ENCODE results near the gene CAMK1D.
A peak's percentile ranks its signal among the peaks of the same experiment; 100 is the strongest.
"Not testable (repeated sequence)": the region's sequence is repeated elsewhere in the genome, so short reads cannot be mapped to it uniquely, and the experiment has no call there.

The CAMK1D gene

DNA sequence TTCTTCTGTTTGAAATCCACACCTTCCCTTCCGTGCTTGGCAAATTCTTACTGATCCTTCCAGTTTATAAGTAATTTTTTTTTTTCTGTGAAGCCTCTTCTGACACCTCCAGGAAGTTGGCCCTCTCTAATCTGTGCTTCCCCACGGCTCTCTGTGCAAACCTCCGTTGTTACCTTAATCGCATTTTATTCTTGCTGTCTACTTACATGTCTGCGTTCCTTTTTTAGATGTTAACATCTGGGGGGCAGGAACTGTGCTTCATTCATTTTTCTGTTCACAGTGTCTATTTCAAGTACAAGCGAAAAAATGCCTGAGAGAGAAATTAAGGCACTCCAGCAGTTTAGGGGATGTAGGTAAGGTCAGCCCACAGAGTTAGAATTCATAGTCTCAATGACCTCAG, 8.4 kb upstream of the CAMK1D start:
- no peak for DNase-seq

DNA sequence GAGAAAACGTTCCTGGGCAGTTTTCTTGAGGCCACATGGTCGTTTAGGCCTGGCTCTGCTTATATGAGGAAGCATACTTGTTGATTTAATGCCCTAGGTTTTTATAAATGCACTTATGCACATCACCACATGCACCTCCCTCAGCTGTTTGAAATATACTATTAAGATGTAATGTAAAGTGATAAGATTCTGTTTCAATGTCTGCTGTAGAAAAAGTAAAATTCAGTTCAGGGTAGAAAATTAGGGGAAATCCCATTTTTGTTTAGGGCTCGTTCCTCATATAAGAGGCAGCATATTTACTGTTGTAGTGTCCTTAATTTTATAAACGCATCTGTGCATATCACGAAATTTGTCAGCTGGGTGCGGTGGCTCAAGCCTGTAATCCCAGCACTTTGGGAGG, 7.8 kb upstream of the CAMK1D start:
- DNase-seq: no peak

DNA sequence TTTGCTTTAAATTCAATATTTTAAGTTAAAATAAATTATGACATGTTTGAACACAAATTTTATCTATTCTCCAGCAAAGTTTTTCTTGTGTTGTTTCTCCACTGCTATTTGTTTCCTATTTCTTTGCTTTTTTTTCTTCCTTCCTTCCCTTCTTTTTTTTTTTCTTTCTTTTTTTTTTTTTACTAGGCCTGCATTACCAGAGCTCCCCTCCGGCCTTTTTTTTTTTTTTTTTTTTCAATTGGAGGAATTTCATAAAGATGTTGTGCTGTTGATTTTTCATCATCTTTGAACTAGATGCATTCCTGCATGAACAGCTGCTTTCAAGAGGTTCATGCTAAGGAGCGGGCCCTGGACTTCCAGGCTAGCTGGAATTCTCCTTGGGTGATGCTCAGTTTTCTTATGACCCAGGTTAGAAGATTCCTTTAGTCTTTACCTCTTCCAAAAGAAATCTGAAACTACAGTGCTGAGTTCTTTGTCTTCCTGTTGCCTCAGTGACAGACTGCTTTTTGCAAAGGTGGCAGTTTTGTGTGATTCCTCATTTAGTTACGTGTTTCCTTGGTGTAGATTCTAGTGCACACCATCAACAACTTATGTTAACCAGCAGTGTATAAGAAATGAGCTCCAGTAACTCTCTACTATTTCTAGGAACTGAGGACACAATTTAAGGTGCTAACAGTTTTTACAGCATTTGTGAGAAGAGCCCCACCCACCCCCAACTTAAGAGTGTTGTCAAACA, 4.8 kb upstream of the CAMK1D start:
- DNase-seq: no peak

DNA sequence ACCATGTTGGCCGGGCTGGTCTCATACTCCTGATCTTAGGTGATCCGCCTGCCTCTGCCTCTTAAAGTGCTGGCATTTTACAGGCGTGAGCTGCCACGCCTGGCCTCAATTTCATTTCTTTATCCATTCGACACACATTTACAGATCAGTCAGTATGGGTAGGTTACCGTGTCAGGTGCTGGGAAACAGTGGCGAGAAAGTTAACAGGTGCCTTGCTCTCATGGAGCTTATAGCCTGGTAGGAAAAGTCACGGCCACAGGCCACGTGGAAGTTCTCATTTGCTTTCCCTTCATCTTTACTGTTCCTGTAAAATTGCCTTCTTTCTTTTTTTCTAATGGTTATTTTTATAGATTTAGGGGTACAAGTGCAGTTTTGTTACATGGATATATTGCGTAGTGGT, 2.6 kb upstream of the CAMK1D start:
- DNase-seq: no peak

DNA sequence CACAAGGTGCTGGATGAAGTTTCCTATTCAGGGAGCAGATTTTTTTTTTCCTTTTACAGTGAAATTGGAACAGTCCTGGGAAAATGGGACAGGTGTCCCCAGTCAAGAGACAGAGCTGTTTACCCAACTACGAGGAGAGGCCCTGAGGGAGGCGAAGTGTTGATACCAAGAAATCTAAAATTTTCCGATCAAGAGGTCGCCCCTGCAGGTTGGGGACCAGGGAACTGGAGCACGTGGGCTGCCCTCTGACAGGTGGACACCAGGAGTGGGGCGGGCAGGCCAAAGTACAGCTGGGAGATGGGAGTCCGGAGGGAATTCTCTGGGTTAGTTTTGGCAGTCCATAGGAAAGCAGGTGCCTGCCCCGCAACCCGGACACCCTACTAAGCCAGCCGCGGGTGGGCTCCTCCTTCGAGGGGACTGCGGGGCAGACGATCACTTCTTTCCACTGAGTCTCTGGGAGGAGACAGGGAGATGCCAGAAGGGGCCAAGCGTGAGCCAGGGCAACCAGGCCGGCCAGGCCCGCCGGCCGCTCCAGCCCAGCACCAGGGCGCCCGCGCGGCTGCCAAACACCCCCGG, 965 bp upstream of the CAMK1D start:
- peak in 2 of 3 experiments; percentile 26 to 53 for DNase-seq

DNA sequence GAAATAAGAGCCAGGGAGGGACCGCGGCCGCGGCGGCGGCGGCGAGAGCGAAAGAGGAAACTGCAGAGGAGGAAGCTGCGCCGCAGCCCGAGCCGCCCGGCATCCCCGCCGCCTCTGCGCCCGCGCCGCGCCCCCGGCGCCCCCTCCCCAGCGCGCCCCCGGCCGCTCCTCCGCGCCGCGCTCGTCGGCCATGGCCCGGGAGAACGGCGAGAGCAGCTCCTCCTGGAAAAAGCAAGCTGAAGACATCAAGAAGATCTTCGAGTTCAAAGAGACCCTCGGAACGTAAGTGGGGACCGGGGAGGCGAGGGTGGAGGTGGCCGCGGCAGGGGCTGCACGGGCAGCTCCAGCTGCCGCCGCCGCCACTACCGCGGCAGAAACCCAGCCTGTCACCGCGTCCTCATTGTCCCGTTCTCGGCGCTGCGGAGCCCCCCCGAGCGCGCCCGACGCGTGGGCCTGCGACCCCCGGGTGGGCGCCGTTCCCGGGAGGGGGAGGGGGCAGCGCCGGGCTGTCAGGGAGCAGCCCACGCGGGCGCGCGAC, 351 bp downstream of the CAMK1D start:
- peak in 1 of 3 experiments; percentile 48 for DNase-seq

DNA sequence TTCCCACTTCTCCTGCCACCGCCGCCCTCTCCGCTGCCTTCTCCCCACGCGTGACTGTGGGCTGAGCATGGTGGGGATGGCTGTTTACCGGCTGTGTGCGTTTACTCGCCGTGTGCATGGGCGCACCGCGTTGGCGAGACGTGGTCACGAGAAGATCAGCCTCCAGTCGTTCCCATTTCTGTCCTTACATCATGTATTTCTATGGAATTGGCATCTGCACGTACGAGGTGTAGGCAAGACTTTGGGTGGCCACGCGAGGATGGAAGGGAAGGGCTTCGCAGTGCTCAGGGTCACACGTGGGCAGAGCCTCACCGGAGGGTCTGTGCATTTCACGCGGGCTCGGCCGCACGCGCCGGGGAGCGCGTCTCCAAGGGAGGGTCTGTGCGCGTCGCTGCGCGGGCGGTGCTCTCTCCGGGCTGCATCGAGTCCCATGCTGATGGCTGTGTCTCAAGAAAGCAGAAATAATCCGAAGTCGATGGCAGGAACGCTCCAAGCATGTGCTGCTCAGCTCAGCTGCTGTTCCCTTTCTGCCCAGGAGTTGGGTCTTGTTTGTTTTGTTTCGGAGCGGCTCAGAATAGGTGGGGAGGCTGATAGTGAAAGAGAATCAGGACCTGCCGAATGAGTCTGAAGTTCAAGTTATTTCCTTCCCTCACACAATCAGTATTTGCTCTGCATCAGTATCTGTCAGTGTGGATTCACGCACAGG, 973 bp downstream of the CAMK1D start:
- DNase-seq: peak; percentile 21 to 63 (median 54)

DNA sequence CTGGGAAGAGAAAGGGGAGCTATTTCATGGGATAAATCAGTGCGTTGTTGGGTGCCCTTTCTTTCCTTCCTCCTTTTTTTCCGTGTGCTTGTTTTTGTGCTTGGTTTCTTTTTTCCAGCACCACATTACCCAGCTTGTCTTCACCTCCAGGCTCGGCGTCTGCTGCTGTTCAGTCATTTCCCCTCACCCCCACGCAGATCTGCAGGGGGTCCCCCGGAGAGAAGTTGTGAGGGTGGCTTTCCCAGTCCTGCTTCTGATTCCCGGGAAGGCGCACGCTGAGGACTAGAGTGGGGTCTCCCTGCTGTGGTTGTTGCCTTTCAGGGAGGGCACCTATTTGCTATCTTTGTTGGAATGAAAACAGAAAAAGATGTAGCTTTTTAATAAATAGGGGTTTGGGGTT, 1.6 kb downstream of the CAMK1D start:
- DNase-seq: peak in 2 of 3 experiments; percentile 31 to 63

DNA sequence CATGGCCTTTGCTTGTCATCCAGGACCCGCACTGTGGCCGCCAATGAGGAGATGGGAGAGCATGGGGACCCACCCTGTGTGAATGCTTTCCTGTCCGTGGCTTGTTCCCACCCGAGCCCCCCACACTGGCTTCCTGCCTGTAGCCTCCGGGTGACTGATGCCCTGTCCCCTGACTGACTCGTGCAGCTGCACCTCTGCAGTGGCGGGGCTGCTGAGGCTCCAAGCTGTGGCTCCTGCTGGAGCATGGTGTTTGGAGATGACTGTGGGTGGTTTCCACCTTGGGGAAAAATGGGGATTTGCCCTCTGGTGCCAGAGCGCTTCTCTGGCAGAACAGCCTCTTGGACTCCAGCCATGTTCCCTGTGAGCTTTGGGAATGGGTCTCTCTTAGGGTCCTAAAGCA, 2.1 kb downstream of the CAMK1D start:
- DNase-seq: peak in 2 of 3 experiments; percentile 17 to 42

DNA sequence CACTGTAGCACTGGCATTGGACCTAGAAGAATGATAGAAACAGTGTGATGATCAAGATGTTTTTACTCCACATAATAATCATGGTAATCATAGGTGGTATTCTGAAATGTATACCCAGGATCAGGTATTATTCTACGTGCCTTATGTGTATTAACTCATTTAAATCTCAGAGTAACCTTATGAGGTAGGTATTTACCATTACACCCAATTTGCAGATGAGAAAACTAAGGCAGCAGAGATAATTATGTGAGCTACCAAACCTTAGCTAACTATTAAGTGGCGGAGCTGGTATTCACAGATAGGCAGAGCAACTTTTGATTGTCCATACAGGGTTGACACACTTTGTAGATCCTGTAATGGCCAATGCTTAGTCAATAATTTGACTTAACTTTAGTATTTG, 2.5 kb downstream of the CAMK1D start:
- DNase-seq: no peak

DNA sequence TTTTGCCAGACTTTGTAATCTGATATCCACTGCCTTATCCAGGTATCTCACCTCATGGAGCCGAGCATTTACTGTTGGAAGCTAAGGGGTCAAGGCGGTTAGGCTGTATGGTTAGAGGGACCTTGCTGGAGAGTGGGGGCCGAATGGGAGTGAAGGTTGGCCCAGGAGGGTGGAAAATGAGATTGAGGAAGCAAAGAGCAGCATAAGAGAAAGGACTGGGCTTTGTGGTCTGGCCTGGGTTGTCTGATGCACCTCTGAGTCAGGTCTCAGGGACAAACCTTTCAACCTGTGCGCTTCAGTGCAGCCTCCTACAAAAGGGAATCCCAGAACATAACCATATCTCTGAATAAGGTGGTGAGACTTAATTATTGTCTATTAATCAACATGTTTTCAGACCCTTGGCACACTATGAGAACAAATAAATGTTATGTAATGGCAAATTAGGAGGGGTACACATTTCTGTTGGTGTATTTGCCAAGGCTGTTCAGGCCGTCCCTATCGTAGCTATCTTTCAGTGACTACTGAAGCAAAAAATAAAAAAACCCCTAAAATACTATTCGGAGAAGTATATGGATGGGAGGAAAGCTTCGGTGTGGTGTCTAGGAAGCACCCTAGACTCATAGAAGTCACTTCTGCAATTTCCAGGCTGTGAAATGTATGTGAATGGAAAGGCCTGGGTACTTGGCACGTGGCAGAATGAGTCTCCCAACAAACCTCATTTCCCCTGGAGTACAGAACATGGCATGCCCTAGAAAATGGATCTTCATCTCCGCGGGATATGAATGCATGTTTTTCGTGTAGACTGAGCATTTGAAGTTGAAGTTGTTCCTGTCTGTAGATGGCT, 4.3 kb downstream of the CAMK1D start:
- no peak for DNase-seq

DNA sequence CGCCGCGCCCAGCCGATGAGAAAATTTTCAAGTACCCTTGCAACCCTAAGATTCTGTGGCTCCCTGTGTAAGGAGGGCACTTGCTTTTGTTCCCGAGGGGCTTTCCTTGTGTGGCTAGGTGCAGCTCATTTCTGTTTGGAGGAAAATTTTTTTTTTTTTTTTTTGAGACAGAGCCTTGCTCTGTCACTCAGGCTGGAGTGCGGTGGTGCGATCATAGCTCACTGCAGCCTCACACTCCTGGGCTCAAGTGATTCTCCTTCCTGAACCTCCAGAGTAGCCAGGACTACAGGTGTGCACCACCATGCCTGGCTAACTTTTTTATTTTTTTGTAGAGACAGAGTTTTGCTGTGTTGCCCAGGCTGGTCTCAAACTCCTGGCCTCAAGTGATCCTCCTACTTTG, 5.3 kb downstream of the CAMK1D start:
- not testable (repeated sequence) for DNase-seq

DNA sequence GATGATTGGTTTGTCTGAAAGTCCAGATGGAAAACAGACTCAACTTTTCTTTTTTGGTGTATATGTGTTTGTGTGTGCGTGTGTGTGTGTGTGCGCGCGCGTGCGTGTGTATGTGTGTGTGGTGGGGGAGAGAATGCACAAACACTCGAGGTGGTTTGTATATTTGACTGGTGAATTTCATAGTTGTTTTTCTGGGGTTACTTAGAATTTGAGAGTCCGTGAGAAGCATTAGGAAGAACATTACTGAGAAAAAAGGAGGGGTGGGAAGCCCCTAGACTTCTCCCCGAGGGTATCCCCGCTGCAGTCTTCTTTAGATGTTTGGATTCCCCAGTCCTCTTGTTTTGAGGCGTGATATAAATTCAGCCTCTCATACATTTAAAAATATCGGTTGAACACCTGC, 6.0 kb downstream of the CAMK1D start:
- no peak for DNase-seq

DNA sequence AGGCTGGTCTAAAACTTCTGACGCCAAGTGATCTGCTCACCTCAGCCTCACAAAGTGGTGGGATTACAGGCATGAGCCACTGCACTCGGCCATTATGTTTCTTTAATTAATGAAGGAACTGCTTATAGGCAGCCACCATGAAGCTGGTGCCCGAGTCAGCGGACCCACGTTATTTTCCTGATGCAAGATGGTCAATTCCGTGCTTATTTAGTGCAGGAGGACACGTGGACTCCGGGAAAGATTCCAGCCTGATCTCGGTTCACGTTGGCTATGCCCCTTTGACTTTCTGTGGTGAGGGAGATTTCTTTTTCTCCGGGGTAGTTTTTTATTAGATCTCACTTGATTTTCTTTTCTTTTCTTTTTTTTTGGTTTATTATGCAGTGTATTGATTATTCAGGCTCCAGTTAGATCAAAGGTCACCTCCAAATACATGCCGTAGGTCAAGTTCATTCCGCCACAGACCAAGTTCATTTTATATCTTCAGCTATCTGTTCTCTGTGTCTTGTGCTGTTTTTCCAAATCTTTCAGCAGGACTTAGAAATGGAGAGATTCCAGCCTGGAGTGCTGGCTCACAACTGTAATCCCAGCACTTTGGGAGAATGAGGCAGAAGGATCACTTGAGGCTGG, 8.3 kb downstream of the CAMK1D start:
- no peak for DNase-seq

DNA sequence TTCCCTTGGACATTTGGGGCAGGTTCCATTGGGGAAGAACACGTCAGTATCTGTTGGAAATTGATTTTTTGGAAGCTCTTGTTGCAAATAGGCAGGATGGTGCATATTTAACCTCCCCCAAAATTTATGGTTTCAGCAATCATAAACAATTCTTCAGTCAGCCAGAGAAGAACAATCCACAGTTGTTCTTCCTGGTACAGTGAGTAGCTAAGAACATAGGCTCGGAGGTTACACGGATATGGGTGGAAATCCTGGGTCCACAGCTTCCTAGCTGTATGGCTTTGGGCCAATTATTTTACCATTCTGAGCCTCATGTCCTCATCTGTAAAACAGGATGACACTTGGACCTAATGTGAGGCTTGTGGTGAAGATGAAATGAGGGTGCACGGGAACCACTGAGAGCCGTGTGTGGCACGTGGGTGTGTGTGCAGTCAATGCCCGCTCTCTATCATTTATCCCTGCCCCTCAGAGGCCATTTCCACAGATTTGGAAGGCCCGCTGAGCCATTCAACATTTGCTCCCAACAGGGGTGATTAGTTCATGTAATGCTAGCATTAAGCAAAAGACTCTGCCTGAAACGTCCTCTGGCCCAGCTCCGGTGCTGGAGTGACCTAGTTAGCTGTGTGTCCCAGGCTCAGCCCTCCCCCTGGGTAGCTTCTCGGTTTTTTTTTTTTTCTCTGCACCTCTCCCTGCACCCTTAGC, 9.7 kb downstream of the CAMK1D start:
- no peak for DNase-seq

DNA sequence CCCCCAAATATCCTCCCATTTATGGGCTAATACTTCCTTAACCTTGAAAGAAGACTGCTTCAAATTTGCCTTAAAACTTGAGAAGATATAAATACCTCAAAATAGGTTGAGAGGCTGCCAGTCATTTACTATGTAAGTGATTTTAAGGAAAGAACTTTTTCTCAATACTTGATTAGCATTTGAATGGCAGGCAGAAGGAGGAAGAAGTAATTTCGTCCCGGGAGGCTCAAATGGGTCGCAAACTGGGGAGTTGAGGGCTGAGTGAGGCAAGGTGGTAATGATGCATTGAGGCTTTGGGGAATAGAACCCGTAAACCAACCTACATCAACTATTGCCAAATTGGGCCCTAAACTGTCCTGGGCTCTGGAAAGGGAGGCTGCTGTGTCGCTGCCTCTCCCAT, 11.1 kb downstream of the CAMK1D start:
- no peak for DNase-seq

DNA sequence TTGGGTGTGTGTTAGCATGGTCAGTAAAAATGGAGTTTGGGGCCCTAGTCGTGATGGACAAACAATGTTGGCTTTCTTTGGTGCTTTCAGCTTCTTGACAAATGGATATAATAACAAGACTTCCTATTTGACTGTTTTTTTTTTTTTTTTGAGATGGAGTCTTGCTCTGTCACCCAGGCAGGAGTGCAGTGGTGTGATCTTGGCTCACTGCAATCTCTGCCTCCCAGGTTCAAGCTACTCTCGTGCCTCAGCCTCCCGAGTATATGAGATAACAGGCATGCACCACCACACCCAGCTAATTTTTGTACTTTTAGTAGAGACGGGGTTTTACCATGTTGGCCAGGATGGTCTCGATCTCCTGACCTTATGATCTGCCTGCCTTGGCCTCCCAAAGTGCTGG, 11.8 kb downstream of the CAMK1D start:
- not testable (repeated sequence) for DNase-seq

DNA sequence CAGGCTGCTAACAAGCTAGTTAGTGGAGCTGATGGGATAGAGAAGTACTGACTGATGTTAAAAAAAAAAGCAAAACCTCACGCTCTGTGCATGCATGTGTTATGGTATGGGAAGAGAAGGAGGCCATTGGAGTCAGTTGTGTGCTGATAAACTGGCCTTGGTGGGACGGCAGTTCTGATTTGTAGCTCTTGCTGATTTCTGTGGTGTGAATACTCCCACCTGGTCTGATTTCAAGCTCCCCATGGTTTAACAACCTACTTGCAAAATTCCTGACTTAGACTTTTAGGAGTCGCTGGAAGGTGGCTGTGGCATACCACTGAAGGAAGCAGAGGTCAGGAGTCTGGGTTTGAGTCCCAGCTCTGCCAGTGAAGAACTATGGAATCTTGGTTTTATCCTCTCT, 15.2 kb downstream of the CAMK1D start:
- no peak for DNase-seq

DNA sequence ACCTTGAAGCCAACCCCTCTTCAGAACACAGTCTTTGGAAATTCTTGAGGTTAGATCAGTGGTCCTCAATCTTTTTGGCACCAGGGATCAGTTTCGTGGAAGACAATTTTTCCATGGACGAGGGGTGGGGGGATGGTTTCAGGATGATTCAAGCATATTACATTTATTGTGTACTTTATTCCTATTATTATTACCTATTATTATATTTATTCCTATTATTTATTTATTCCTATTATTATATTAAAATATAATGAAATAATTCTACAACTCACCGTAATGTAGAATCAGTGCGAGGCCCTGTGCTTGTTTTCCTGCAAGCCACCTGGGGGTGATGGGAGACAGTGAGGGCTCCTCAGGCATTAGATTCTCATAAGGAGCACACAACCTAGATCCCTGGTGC, 17.9 kb downstream of the CAMK1D start:
- no peak for DNase-seq

DNA sequence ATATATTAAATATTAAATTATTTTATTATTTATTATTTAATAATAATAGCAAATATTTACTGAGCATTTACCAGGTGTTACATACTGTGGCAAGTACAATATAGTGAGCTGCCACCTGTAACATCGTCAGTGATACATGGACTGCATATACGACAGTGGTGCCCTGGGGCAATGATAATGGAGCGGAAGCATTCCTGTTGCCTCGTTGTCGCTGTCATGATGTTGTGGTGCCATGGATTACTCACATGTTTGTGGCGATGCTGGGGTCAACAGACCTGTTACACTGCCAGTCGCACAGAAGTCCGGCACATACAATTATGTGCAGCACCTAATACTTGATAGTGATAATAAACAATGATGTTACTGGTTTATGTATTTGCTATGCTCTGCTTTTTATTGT, 20.6 kb downstream of the CAMK1D start:
- DNase-seq: no peak

DNA sequence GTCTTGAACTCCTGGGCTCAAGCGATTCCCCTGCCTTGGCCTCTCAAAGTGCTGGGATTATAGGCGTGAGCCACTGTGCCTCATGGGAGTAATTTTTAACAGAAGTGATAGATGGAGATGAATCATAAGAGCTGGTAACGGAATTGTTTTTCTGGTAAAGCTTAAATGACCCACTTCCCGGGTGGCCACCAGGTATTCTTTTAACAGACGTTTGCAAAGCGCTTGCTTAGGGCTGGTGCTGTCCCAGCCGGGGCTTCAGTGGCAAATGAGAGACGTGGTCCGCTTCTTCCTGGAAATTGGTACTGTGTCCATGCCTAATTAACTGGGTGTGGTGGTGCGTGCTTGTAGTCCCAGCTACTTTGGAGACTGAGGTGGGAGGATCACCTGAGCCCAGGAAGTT, 23.5 kb downstream of the CAMK1D start:
- DNase-seq: no peak

DNA sequence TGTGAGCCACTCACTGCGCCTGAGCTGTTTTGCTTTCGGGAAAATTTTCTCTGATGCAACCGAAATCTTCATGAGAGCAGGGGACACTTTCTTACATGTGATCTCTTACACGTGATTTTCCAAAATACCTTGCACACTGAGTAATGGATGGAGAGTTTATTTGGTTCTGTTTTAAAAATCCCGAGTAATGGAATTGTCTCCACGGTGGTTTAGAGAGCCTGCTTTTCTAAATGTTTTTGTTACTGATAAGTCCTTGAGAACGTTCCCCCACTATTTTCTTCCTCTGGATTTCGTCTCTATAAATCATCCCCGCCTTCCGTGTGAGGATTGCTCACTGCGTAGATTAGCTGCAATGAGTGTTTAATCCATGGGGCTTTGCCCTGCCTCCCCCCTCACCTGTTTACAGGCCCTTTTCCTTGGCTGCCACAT, 25.7 kb downstream of the CAMK1D start:
- no peak for DNase-seq

All from NCI-H1417 (cell line).